H9 (cell line): Measurements from ENCODE around the gene PCDHGB7. TPM values are rescaled to one million over a fixed set of nuclear protein-coding genes. Genes with fewer than 3 reads are reported as not detected.

Source experiments
- DNase-seq: peaks from one replicate; pipeline ENCODE4 v3.0.0-alpha.2; 2017
- H2AFZ ChIP-seq: one replicate; pipeline ENCODE4 v1.6.1; 2013; ENCODE audit warnings: mild to moderate bottlenecking, low read length, control low read depth, moderate library complexity
- H2AK5ac ChIP-seq: 2 replicates; pipeline ENCODE4 v1.6.1; 2013; ENCODE audit warnings: low read length, control low read depth, mixed read lengths; ENCODE audit not compliant: insufficient read length
- H2BK120ac ChIP-seq: one replicate; pipeline ENCODE4 v1.6.1; 2013; ENCODE audit warnings: low read depth, mild to moderate bottlenecking, low read length, control low read depth, inconsistent platforms; ENCODE audit not compliant: poor library complexity, severe bottlenecking
- H2BK12ac ChIP-seq: 2 replicates; pipeline ENCODE4 v1.6.1; 2013; ENCODE audit warnings: low read length, control low read depth, mixed read lengths, low read depth; ENCODE audit not compliant: insufficient read length
- H2BK15ac ChIP-seq: 2 replicates; pipeline ENCODE4 v1.6.1; 2013; ENCODE audit warnings: low read depth, low read length, control low read depth
- H2BK20ac ChIP-seq: one replicate; pipeline ENCODE4 v1.6.1; 2013; ENCODE audit warnings: low read depth, mild to moderate bottlenecking, low read length, control low read depth, inconsistent platforms; ENCODE audit not compliant: poor library complexity, severe bottlenecking
- H2BK5ac ChIP-seq: 2 replicates; pipeline ENCODE4 v1.6.1; 2013; ENCODE audit warnings: low read length, control low read depth, mixed read lengths; ENCODE audit not compliant: insufficient read length
- H3K14ac ChIP-seq: 2 replicates; pipeline ENCODE4 v1.6.1; 2013; ENCODE audit warnings: low read length, control low read depth; ENCODE audit not compliant: insufficient read depth
- H3K18ac ChIP-seq: 2 replicates; pipeline ENCODE4 v1.6.1; 2013; ENCODE audit warnings: low read depth, mild to moderate bottlenecking, mixed read lengths, low read length, control low read depth; ENCODE audit not compliant: insufficient read length
- H3K23ac ChIP-seq: 2 replicates; pipeline ENCODE4 v1.6.1; 2013; ENCODE audit warnings: low read length, control low read depth, mixed read lengths, low read depth; ENCODE audit not compliant: insufficient read length
- H3K23me2 ChIP-seq: 2 replicates; pipeline ENCODE4 v1.6.1; 2013; ENCODE audit warnings: low read depth, mild to moderate bottlenecking, mixed read lengths, low read length, control low read depth; ENCODE audit not compliant: insufficient read length, poor library complexity, severe bottlenecking
- H3K27ac ChIP-seq: 2 replicates; pipeline ENCODE4 v1.5.1; 2013; ENCODE audit warnings: low read length, control low read depth, mixed read lengths, low read depth; ENCODE audit not compliant: insufficient read length
- H3K27me3 ChIP-seq: 2 replicates; pipeline ENCODE4 v1.6.1; 2013; ENCODE audit warnings: low read length, control low read depth, inconsistent platforms; ENCODE audit not compliant: insufficient read depth
- H3K4ac ChIP-seq: 2 replicates; pipeline ENCODE4 v1.6.1; 2013; ENCODE audit warnings: low read depth, mild to moderate bottlenecking, control low read depth, inconsistent platforms, low read length, moderate library complexity
- H3K4me1 ChIP-seq: 2 replicates; pipeline ENCODE4 v1.6.1; 2013; ENCODE audit warnings: low read length, control low read depth, inconsistent platforms; ENCODE audit not compliant: insufficient read depth
- H3K4me2 ChIP-seq: 2 replicates; pipeline ENCODE4 v1.6.1; 2013; ENCODE audit warnings: low read length, control low read depth, mixed read lengths; ENCODE audit not compliant: insufficient read length, insufficient read depth
- H3K56ac ChIP-seq: 2 replicates; pipeline ENCODE4 v1.6.1; 2013; ENCODE audit warnings: low read depth, mild to moderate bottlenecking, mixed read lengths, low read length, control low read depth; ENCODE audit not compliant: insufficient read length
- H3K79me1 ChIP-seq: 2 replicates; pipeline ENCODE4 v1.6.1; 2013; ENCODE audit warnings: low read depth, mild to moderate bottlenecking, moderate library complexity, low read length, control low read depth, inconsistent platforms; ENCODE audit not compliant: insufficient read depth, poor library complexity, severe bottlenecking
- H3K79me2 ChIP-seq: 2 replicates; pipeline ENCODE4 v1.6.1; 2013; ENCODE audit warnings: low read length, control low read depth, inconsistent platforms; ENCODE audit not compliant: insufficient read depth
- H3K9ac ChIP-seq: 2 replicates; pipeline ENCODE4 v1.6.1; 2013; ENCODE audit warnings: low read length, control low read depth, mixed read lengths; ENCODE audit not compliant: insufficient read length; ENCODE audit errors: extremely low read depth
- H3K9me3 ChIP-seq: one replicate; pipeline ENCODE4 v1.6.1; 2013; ENCODE audit warnings: low read depth, low read length, inconsistent platforms; ENCODE audit not compliant: control insufficient read depth
- H3T11ph ChIP-seq: one replicate; pipeline ENCODE4 v1.6.1; 2013; ENCODE audit warnings: mild to moderate bottlenecking, low read length, control low read depth, inconsistent platforms
- H4K20me1 ChIP-seq: one replicate; pipeline ENCODE4 v1.6.1; 2013; ENCODE audit not compliant: control insufficient read depth, insufficient read length, insufficient read depth
- H4K5ac ChIP-seq: 2 replicates; pipeline ENCODE4 v1.6.1; 2013; ENCODE audit warnings: low read depth, mild to moderate bottlenecking, mixed read lengths, low read length, control low read depth; ENCODE audit not compliant: insufficient read length
- H4K8ac ChIP-seq: replicated peaks from 2 replicates; pipeline ENCODE4 v1.6.1; 2013; ENCODE audit warnings: low read length, control low read depth, mixed read lengths, low read depth; ENCODE audit not compliant: insufficient read length
- H4K91ac ChIP-seq: 2 replicates; pipeline ENCODE4 v1.6.1; 2013; ENCODE audit warnings: low read depth, mild to moderate bottlenecking, moderate library complexity, mixed read lengths, low read length, control low read depth; ENCODE audit not compliant: insufficient read length
- H3K27ac Mint-ChIP-seq, 3 experiments: 2 replicates in 2 of 3; 3 replicates in 1 of 3; pipeline ENCODE4 v1.8.0; 2020 to 2021; ENCODE audit warnings: mixed read lengths in 3 of 3, mild to moderate bottlenecking in 1 of 3, moderate library complexity in 1 of 3
- H3K27me3 Mint-ChIP-seq: 2 replicates; pipeline ENCODE4 v1.8.0; 2021; ENCODE audit warnings: low read depth, mild to moderate bottlenecking, moderate library complexity, mixed read lengths
- H3K36me3 Mint-ChIP-seq, 3 experiments: 2 replicates in 2 of 3; 3 replicates in 1 of 3; pipeline ENCODE4 v1.8.0; 2020 to 2021; ENCODE audit warnings: low read depth in 3 of 3, mixed read lengths in 3 of 3; ENCODE audit not compliant: insufficient read depth in 1 of 3
- H3K4me1 Mint-ChIP-seq, 2 experiments: 2 replicates each; pipeline ENCODE4 v1.8.0; 2020; ENCODE audit warnings: mixed read lengths in 2 of 2
- H3K4me3 Mint-ChIP-seq, 2 experiments: 2 replicates in 1 of 2; 3 replicates in 1 of 2; pipeline ENCODE4 v1.8.0; 2020 to 2021; ENCODE audit warnings: mild to moderate bottlenecking in 2 of 2, mixed read lengths in 2 of 2, moderate library complexity in 1 of 2
- H3K9me3 Mint-ChIP-seq, 2 experiments: 2 replicates in 1 of 2; 3 replicates in 1 of 2; pipeline ENCODE4 v1.8.0; 2020; ENCODE audit warnings: mild to moderate bottlenecking in 2 of 2, mixed read lengths in 2 of 2, moderate library complexity in 1 of 2
- WGBS: extraction: QIAGEN DNeasy Blood & Tissue Kit; methylation state at CpG from one replicate; pipeline ENCODE4 v1.1.7; 2013; ENCODE audit warnings: missing lambda C conversion rate, low lambda C conversion rate, mixed read lengths; ENCODE audit not compliant: insufficient read length; ENCODE audit errors: extremely low coverage; 5-methylcytosine and 5-hydroxymethylcytosine counted together
- total RNA-seq: library from RNA; stranded (reverse); gene quantifications from 2 replicates; pipeline ENCODE4 v1.2.1, GENCODE V29; 2021
- TF ChIP-seq, protein P1 (sequence below): fragments of 200-600 bp; sonication (generic); conservative IDR thresholded peaks from 3 replicates; pipeline ENCODE4 v1.8.0; 2021; ENCODE audit warnings: antibody characterized with exemption, mild to moderate bottlenecking

The PCDHGB7 gene
- total RNA-seq, 1 experiment from 2014 or later: 7.7 TPM

DNA sequence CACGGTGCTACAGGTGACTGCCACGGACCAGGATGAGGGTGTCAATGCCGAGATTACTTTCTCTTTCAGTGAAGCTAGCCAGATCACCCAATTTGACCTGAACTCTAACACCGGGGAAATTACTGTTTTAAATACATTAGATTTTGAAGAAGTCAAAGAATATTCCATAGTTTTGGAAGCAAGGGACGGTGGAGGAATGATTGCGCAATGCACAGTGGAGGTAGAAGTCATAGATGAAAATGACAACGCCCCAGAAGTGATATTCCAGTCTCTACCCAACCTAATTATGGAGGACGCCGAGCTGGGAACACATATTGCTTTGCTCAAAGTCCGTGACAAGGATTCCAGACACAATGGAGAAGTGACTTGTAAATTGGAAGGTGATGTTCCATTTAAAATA lies 28.8 kb upstream of the PCDHGB7 start:
- no peak overlapping the region for H2BK5ac ChIP-seq
- no peak overlapping the region for H4K91ac ChIP-seq
- no peak for DNase-seq
- H3K4me1 Mint-ChIP-seq: no peaks in the 10 kb centered on the region
- no peak overlapping the region for H4K5ac ChIP-seq
- no peaks in the 10 kb centered on the region for H4K20me1 ChIP-seq
- WGBS: no CpG with 5 or more reads among the region's 10 CpGs
- peaks cover 13% of the 10 kb centered on the region for H3K27me3 Mint-ChIP-seq
- H3K14ac ChIP-seq: no peak overlapping the region
- TF ChIP-seq, protein P1, sequence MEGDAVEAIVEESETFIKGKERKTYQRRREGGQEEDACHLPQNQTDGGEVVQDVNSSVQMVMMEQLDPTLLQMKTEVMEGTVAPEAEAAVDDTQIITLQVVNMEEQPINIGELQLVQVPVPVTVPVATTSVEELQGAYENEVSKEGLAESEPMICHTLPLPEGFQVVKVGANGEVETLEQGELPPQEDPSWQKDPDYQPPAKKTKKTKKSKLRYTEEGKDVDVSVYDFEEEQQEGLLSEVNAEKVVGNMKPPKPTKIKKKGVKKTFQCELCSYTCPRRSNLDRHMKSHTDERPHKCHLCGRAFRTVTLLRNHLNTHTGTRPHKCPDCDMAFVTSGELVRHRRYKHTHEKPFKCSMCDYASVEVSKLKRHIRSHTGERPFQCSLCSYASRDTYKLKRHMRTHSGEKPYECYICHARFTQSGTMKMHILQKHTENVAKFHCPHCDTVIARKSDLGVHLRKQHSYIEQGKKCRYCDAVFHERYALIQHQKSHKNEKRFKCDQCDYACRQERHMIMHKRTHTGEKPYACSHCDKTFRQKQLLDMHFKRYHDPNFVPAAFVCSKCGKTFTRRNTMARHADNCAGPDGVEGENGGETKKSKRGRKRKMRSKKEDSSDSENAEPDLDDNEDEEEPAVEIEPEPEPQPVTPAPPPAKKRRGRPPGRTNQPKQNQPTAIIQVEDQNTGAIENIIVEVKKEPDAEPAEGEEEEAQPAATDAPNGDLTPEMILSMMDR: no peak
- peaks cover 41% of the 10 kb centered on the region for H3K9me3 ChIP-seq
- H3K18ac ChIP-seq: no peak overlapping the region
- H3K27ac ChIP-seq: no peak overlapping the region
- H2BK12ac ChIP-seq: no peak overlapping the region
- H3K79me1 ChIP-seq: no peaks in the 10 kb centered on the region
- H3K23ac ChIP-seq: no peak overlapping the region
- H3K4me1 ChIP-seq: 0 out of 2 replicates have a peak, but pooled peaks cover 2% of the 10 kb centered on the region
- H4K8ac ChIP-seq: no peak overlapping the region
- no peak overlapping the region for H3K56ac ChIP-seq
- H3K4me2 ChIP-seq: no peak overlapping the region
- no peaks in the 10 kb centered on the region for H3K27me3 ChIP-seq
- no peak overlapping the region for H2AFZ ChIP-seq
- no peak overlapping the region for H2BK15ac ChIP-seq
- H3K9me3 Mint-ChIP-seq: peaks cover 69 to 74% of the 10 kb centered on the region in 2 experiments
- no peak overlapping the region for H3K9ac ChIP-seq
- no peaks in the 10 kb centered on the region for H3K79me2 ChIP-seq
- H3K36me3 Mint-ChIP-seq: peaks cover 23 to 62% (median 43%) of the 10 kb centered on the region in 3 experiments
- no peak overlapping the region for H3K27ac Mint-ChIP-seq
- H2BK20ac ChIP-seq: no peak overlapping the region
- H2BK120ac ChIP-seq: no peak overlapping the region
- no peak overlapping the region for H3T11ph ChIP-seq
- H3K23me2 ChIP-seq: no peaks in the 10 kb centered on the region
- no peak overlapping the region for H2AK5ac ChIP-seq
- no peak overlapping the region for H3K4ac ChIP-seq
- no peak overlapping the region for H3K4me3 Mint-ChIP-seq
